ENCODE results near the gene TP53INP2. TPM values are rescaled to one million over a fixed set of nuclear protein-coding genes. Genes with fewer than 3 reads are reported as not detected.

TP53INP2 gene
- total and polyA plus RNA-seq, 2 of the 4 experiments (the other 2 are of a cell fraction): 1.3 to 7.4 TPM

GRCh38 chr20:34750484-34750883, 46.3 kb downstream of the TP53INP2 start:
- H3K9me3 ChIP-seq (ENCODE audit: control insufficient read depth, insufficient read depth, low read length): no peaks in the 10 kb centered on the region
- 17% methylated on average over 1 of the region's 2 CpGs; no CpG with 5 or more reads in 1 of the 2 experiments for WGBS, 2 experiments (ENCODE audit: extremely low coverage in 2 of 2, insufficient read length in 1 of 2)
- no peak overlapping the region for H3K23ac ChIP-seq (ENCODE audit: low read depth, low read length)
- no peak overlapping the region for H2AK9ac ChIP-seq (replicated peaks; ENCODE audit: low read depth, low read length, poor library complexity)
- no peak overlapping the region for H3K18ac ChIP-seq (ENCODE audit: low read depth, low read length)
- peaks cover 21% of the 10 kb centered on the region for H3K4me1 ChIP-seq (ENCODE audit: control insufficient read depth, insufficient read depth, low read length)
- no peak overlapping the region for H3K9ac ChIP-seq (ENCODE audit: low read depth, low read length)
- H4K20me1 ChIP-seq (ENCODE audit: insufficient read depth, low read length): peaks cover 6% of the 10 kb centered on the region; the same call in 1 of the 2 replicates
- no peak overlapping the region for H3K4me2 ChIP-seq (ENCODE audit: low read depth, low read length)
- no peak overlapping the region for H3K56ac ChIP-seq (ENCODE audit: extremely low read depth, insufficient read depth, low read length)
- ATAC-seq (ENCODE audit: low read depth): peak; percentile 78
- H2BK15ac ChIP-seq (ENCODE audit: low read depth, low read length): no peak overlapping the region
- dilution Hi-C loops (cut with HindIII; ENCODE audit: low sequenced_read_pairs, unreplicated experiment) (no loop called here), in situ Hi-C loops (cut with MboI; ENCODE audit: low sequenced_read_pairs) (no loop called here), intact Hi-C loops (cut with micrococcal nuclease) (no loop called here)
- H2BK20ac ChIP-seq (ENCODE audit: low read depth, low read length): no peak overlapping the region
- H2AK5ac ChIP-seq (ENCODE audit: low read depth, low read length): peak overlapping the region; percentile 5; the same call in 1 of the 2 replicates
- peak; percentile 71 for DNase-seq
- H2BK5ac ChIP-seq (ENCODE audit: low read depth, low read length, poor library complexity, severe bottlenecking): no peak overlapping the region
- peak overlapping the region; percentile 87 for H3K27ac ChIP-seq (ENCODE audit: insufficient read depth, low read length)
- ChIA-PET CTCF (no interaction called here), POLR2A (ENCODE audit: unreplicated experiment) (no interaction called here)
- no peak overlapping the region for H2AFZ ChIP-seq (replicated peaks; ENCODE audit: low read length, poor library complexity)
- H3K4ac ChIP-seq (ENCODE audit: low read depth, low read length): no peak overlapping the region
- no peak overlapping the region for H4K5ac ChIP-seq (ENCODE audit: low read depth, low read length)
- no peak overlapping the region for H4K8ac ChIP-seq (ENCODE audit: low read depth in 2 of 2, low read length in 2 of 2)
- no TSS peak for BruUV-seq (replicated peaks)
- no peak overlapping the region for H3K4me3 ChIP-seq (ENCODE audit: insufficient read depth, low read depth, low read length)
- H4K91ac ChIP-seq (ENCODE audit: insufficient read depth, low read depth, low read length): no peak overlapping the region
- peaks cover 16 to 24% of the 10 kb centered on the region in 2 experiments; a peak in 3 of 4 replicates for H3K79me1 ChIP-seq (ENCODE audit: low read depth in 1 of 2, low read length in 2 of 2)
- H3K27me3 ChIP-seq (ENCODE audit: control insufficient read depth, insufficient read depth, low read length): no peaks in the 10 kb centered on the region
- H3K9me1 ChIP-seq (ENCODE audit: insufficient read depth, low read length): peaks cover 9% of the 10 kb centered on the region
- H3K36me3 ChIP-seq (ENCODE audit: control insufficient read depth, insufficient read depth, low read length): peaks cover 23% of the 10 kb centered on the region
- TF ChIP-seq ELK1 (IDR thresholded peaks at IDR 0.05; ENCODE audit: borderline replicate concordance, low read depth, low read length): no peak
- no peak for TF ChIP-seq MAZ (IDR thresholded peaks at IDR 0.05; ENCODE audit: borderline replicate concordance, low read depth, low read length)
- TF ChIP-seq SMC3 (IDR thresholded peaks at IDR 0.05; ENCODE audit: low read depth, low read length): no peak
- TF ChIP-seq FOS (IDR thresholded peaks at IDR 0.05; ENCODE audit: low read depth, low read length): no peak
- TF ChIP-seq NFE2L2 (IDR thresholded peaks at IDR 0.05; ENCODE audit: low read depth, low read length): no peak
- no peak for TF ChIP-seq CTCF (conservative IDR thresholded peaks at IDR 0.05; ENCODE audit: low read depth, low read length)
- TF ChIP-seq CHD1 (IDR thresholded peaks at IDR 0.05; ENCODE audit: low read depth, low read length): no peak
- TF ChIP-seq MAFK (IDR thresholded peaks at IDR 0.05; ENCODE audit: low read depth, low read length): no peak
- TF ChIP-seq POLR2A (IDR thresholded peaks at IDR 0.05; ENCODE audit: low read depth, low read length): no peak
- no peak for TF ChIP-seq CEBPB (IDR thresholded peaks at IDR 0.05; ENCODE audit: low read depth, low read length)
- TF ChIP-seq BHLHE40 (IDR thresholded peaks at IDR 0.05; ENCODE audit: low read depth, low read length): no peak
- TF ChIP-seq RFX5 (IDR thresholded peaks at IDR 0.05; ENCODE audit: low read depth, low read length): no peak
- TF ChIP-seq RCOR1 (IDR thresholded peaks at IDR 0.05; ENCODE audit: insufficient replicate concordance, low read length): no peak
- TF ChIP-seq MXI1 (IDR thresholded peaks at IDR 0.05; ENCODE audit: borderline replicate concordance, low read depth, low read length): no peak
- no peak overlapping the region for H3K14ac ChIP-seq (replicated peaks; ENCODE audit: low read depth, low read length)
- H2BK120ac ChIP-seq (ENCODE audit: low read depth, low read length): no peak overlapping the region
